Hepatic stellate cell (primary cell): Measurements from ENCODE around the gene FOXM1.

Source experiments
- DNase-seq: peaks from one replicate; pipeline ENCODE4 v3.0.0; 2011; ENCODE audit warnings: low spot score

FOXM1 gene

DNA sequence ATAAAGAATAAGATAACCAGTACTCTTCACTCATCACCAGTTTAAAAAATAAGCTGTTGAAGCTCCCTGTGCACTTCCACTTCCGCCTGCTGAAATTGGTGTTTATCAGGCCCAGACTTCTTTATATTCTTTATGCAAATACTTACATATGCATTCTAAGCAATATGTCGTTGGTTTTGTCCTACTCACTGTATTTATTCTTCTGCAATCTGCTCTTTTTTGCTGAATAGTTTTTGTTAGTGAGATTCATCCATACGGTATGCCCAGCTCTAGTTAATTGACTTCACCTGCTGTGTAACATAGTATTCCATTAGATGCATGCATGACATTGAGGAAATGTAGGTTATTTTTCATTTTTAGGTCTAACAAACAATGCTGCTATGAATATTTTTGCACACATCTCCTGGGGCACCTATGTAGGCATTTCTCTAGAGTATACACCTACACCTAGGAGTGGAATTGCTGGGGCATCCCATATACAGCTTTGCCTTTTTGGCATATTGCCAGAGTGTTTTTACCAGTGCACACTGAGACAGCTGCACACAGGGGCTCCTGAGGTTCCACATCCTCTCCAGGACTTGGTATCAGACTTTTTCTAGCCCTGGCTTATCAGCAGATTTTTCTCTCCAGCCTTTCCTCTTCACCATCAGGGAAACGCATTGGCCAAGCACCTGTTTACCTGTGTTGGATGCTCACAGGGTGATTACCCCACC is 41.1 kb downstream of the FOXM1 start:
- DNase-seq: no peak

DNA sequence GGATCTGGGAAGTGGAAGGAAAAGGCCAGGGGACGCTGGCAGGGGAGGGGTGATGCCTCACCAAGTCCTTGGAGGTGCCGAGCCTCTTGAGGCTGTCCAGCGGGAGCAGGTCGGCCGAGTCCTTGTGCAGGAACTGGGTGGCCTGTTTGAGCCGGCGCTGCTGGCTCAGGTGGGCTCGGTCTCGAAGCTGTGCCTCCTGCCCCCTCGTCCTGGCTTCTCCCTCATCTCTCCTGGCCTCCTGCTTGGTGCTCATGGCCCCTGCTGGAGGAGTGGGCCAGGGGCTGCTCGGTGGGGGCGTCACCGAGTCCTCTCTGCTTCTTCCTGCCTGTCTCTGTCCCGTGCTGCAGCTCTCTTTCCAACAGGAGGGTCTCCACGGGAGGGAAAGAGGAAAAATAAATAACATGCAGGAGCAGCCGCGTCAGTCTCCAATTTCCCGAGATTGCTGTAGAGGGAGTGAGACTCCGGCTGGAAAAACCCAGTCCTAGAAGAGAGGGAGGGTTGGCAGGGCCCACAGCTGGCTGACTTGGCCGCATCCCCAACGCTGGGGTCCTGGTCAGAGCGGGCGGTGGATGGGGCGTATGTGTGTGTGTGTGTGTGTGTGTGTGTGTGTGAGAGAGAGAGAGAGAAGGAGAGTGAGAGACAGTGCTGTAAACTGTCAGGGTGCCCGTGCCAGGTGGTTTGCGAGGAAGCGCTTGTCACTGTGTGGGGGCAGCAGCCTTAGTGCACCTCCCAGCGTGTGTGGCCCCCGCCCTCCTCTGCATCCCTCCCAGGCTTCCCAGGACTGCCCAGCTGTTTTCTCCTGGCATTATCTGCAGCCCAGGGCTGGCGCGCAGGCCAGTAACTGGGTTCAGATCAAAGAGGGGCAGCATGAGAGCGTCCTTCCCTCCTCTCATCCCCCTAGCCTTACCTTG is 42.1 kb downstream of the FOXM1 start, which contains the start of gene NRIP2:
NRIP2 (minus strand) TSS at position 455 of the 911 bp plus-strand sequence; CDS start at position 403, 52 bp downstream.
- peak; percentile 64 for DNase-seq

DNA sequence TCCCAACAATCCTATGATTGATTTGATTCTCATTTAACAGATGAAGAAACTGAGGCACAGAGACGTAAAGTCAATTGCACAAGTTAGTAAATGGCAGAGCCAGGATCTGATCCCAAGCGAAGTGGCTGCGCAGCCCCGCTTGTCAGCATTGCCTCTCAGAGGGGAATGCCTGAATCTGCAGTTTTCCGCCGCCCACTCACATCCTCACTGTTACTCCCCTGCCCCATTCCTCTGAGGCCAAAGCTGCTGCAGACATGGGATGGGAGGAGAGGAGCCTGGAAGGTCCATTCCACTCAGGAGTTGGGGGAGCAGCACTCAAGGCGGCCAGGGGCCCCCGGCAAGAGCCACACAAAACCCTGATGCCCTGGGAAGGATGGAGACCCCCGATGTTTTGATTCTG is 43.2 kb downstream of the FOXM1 start:
- DNase-seq: peak; percentile 42

DNA sequence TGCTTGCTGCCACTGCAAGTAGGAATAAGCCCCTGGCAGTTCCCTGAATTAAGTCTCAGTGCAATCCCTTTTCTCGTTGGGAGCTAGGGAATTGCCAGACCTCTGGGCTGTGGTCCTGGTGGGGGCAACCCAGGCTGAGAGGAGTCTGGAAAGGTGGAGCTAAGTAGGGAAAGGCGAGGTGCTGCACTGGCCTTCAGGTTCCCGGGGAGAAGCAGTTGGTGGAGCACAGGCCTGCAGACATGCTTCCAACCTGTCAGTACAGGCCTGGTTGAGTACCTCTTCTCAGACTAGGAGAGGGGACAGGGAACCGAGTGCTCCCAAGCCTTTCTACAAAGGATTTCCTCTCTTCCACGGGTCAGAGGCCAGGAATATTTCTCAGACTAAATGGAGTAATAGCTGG is 43.6 kb downstream of the FOXM1 start:
- DNase-seq: no peak

DNA sequence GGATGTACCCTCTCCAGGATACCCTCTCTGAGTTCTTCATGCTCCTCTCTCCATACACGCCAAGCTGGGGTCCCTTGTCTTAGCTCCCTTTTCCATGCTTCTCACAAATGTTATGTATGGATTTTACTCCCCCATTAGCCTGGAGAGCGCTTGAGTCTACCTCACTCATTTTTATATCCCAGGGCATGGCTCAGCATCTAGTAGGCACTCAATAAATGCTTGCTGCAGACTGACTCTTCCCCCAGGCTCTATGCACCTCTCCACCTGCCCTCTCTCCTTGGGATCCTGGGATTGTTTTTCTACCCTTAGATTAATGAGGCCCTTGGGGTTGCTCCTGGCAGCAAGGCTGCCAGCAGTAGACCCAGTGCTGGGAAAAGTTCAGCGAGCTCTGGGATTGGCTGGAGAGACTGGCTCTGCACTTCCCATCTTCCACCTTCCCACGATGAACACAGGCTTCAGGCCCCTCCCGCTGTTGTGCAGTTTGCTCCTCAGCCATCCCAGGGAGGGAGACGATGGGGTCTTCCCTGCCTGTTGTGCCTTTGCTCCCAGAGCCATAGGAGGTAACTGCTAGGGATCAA is 44.3 kb downstream of the FOXM1 start:
- DNase-seq: no peak

DNA sequence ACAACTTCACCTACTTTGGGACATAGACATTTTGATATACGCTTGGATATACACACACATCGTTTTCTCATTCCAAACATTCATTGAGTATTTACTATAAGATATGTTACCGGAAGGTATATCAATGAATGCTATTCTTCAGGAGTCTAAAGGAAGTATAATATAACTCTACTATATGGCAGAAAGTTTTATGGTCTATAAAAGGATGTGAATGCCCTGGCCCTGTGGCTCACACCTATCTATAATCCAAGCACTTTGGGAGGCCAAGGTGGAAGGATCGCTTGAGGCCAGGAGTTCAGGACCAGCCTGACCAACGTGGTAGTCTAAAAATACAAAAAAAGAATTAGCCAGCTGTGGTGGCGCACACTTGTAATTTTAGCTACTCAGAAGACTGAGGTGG is 47.7 kb downstream of the FOXM1 start:
- no peak for DNase-seq

DNA sequence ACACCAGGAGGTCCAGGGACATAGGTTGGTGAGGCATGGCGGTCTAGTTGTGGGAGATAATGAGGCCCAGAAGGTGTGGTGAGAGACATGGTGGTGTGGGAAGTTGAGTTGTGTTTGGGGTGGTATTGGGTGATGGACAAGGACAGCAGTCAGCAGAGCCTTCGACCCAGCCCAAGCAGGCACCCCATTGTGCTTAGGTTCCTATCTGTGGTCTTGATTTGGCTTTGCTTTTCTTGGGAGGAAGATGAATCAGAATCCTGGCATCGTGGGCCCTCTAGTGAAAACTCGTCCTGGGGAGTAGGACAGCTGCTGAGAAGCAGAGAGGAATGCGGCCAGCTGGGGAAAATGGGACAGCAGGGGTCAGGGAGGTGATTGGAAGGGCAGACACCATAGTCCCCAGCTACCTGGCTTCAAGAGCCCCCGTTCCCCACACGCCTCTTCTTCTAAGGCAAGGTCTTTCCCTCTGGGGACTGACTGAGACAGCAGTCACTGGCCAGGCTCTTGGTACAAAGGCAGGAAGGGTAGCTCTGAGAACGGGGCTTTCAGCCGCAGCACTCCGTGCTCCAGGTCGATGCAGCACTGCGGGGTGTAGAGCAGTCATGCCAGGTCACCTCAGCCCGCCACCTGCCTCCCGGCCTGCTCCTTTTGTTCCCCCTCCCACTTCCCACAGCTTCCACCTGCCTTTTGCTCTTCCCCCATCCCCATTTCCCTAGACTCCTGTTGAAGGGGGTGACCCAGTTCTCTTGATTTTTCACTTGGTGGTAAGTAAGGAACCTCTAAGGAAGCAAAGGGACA is 50.1 kb downstream of the FOXM1 start:
- no peak for DNase-seq

DNA sequence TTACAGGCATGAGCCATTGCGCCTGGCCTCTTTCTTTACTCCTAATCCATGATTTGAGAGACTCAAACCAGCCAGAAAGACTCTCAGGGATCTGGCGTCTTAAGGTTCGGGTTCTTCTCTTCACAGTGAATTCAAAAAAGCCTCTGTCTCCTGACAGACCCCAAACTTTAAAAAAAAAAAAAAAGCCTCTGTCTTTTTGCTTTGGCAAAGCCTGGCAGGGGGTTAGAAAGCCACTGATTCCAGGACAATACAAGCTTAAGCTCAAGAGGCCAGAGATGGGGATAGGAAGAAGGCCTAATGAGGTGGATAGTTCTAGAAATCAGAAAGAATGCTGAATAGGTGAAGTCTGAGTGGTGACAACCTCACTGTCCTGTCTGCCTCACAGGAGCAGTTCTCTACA is 50.9 kb downstream of the FOXM1 start:
- DNase-seq: no peak

DNA sequence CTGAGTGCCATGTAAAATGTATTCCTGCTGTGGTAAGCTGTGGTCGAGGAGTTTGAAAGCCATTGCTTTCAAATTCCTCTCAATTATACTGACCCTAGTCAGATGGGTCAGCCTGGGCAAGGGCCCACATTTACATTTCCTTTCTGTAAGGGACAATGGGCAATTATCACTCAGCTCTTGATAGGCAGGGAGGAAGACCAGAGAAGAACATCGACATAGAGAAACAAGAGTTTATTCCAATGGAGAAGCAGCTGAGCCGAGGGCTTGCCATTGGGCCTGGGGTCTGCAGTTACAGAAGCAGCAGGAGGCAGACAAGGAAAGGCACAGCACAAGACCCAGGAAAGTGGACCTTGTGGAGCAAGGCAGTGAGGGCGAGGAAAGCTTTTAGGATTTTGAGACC is 51.8 kb downstream of the FOXM1 start:
- no peak for DNase-seq

DNA sequence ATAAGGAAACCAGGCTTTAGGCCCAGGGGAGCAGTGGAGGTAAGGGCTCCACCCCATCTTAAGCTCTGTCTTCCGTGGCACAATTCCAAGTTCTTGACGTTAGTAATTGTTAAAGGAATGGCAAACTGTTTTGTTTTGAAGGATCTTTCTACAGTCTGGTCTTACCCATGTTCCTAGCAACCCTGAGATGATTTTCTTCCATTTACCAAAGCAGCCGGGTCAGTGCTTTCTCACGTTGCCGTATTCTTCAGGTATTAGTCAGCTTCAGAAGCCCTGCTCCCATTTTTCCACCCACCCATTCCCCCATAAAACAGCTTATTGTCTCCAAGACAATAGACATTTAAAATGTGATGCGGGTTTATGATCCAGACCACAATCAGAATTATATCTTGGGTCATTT is 52.4 kb downstream of the FOXM1 start:
- no peak for DNase-seq

DNA sequence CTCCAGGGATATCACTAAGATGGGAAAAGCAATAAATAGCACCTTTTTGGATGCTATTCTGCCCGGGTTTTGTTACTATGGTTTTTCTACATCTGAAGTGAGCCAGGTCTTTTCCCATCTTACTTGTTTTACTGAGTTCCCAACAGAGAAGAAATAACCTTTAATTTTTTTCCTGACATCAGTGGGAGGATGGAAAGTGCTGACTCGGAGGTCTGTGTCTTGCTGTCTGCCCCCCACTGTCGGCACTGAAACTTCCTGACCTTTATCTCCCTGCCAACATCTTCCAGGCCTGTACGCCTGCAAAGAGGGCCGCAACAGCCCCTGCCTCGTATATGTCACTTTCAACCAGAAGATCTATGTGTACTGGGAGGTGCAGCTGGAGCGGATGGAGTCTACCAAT is 53.5 kb downstream of the FOXM1 start:
- DNase-seq: no peak

DNA sequence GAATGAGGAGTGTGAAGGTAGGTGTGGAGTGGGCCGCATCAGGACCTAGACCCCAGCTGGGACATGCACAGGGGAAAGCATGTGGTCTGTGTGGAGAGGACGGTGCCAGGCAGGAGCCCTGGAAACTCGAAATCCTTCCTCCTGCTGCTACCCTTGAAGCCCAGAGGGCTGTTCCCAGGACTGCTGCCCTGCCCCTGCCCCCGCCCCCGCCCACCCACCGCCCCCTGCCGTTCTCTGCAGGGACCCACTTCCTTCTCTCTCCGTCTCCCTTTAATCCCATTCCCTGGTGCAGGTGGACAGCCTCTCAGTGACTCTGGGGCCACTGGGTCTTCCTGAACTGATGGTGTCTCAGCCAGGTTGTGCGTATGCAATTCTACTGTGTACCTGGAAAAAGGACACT is 56.5 kb downstream of the FOXM1 start:
- no peak for DNase-seq

DNA sequence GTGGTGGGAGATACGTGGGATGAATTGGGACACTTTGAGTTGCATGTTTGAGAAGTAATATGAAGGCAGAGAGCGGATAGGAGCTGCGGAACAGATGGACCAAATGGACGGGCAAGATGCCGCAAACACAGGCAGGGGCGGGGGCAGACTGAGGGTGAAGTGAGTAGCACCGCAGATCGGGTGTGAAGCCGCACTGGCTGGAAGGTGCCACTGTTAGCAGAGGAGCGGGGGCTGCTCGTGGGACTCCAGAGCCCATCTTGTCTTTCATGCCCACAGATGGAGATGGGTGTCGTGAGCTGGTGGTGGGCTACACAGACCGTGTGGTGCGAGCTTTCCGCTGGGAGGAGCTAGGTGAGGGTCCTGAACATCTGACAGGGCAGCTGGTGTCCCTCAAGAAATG is 57.2 kb downstream of the FOXM1 start:
- DNase-seq: no peak

DNA sequence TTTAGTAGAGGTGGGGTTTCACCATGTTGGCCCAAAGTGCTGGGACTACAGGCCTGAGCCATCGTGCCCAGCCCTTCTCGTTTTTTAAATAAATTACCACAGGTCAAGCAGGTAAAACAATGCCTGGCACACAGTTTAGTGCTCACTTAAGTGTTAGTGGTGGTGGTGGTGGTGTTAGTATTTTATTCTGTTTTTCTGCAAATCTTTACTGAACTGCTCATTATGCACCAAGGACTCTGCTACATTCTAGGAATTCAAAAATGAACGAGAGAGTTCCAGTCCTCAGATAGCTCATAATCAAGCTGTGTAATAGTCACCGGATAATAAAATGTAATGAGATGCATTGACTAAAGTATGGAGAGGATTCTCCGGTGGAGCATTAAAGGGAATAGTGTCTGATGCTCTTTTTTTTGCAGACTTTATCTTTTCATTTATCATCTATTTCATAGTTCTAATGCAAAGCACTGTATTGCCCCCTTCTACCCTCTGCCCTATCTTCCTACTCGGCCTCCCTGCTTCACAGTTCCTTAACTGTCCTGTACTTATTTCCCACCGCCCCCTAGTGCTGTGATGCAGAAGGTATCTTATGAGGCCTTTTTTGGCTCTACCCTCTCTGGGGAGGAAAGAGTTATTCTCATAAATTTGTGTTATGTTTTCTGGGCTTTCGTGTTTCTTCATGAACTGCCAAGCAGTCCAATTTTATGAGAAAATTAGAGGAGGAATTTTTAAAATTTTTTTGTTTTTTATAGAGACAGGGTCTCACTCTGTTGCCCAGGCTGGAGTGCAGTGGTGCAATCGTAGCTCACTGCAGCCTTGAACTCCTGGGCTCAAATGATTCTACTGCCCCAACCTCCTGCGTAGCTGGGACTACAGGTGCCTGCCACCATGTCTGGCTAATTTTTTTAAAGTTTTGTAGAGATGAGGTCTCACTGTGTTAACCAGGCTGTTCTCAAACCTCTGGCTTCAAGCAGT is 63.5 kb downstream of the FOXM1 start:
- peak; percentile 78 for DNase-seq

DNA sequence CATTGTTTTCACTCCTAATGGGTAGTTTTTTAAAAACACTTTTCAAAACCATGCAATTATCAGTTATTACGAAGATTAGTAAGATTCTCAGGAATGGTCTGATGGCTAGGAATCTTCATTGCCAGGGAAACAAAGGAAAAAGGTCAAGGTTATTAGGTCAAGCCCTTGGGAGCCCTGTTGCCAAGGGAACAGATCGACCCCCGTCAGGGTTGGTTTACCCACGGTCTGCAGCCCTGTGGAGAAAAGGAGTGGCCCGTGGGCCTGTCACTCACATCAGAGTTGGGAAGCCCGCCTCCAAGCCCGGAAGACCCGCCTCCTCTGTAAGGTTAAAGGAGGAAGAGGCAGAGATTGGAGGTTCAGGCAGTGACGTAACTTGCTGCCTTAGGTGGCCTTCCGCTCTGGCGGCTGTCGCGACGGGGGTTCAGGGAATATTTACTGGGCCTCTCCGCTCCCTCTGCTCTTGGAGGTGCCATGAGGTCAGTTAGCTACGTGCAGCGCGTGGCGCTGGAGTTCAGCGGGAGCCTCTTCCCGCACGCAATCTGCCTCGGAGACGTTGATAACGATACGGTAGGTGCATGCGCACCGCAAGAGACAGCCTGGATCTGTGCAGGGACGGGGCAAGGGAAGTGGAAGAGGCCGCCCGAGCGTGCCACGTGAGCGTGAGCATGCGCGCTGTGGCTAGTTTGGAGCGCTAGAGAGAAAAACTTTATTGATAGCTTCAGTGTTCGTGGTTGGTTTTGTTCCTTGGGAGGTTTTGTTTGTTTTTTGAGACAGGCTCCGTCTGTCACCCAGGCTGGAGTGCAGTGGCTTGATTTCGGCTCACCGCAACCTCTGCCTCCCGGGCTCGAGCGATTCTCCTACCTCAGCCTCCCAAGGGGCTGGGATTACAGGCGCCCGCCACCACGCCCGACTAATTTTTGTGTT is 64.4 kb downstream of the FOXM1 start, which contains the start of gene ITFG2:
ITFG2 (plus strand) TSS at position 379 of the 924 bp plus-strand sequence; CDS start at position 472, 93 bp downstream.
- peak; percentile 96 for DNase-seq

DNA sequence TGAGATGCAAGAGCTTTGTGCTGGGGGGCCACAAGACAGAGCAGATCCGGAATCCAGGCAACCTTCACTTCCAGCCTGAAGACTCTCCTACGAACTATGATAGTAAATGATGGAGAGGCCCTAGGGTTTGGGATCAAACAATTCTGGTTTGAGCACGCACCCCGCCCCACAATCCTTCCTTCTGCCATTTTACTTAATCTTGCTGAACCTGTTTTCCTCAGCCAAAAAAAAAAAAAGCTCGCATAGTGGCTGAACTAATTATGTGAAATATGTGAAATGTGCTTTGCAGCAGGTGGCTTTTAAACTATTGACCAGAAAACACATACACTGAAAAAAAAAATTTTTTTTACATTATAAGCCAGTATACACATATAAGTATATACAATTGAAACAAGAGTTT is 65.2 kb downstream of the FOXM1 start:
- no peak for DNase-seq
